ENCODE data around the gene PLEKHG7.

PLEKHG7 gene

DNA sequence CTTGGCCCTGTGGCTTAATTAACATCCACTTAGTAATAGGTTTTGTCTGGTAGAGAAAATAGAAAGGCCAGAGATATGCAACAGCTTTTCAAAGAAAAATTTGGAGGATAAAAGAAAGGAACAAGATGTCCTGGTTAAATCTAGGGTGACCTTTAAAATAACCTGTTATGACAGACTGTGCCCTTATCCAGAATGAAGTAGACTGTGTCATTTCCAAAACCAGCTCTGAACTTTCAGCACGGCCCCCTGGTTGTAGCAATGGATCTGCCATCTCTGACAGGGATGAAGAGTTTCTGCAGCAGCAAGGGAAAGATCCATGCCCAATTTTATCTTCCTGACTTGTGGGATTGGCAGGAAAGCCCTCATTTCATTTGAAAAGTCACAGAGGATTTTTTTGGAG is 5.1 kb downstream of the PLEKHG7 start:
- DNase-seq (ENCODE audit: low read depth in 2 of 2): no peak

DNA sequence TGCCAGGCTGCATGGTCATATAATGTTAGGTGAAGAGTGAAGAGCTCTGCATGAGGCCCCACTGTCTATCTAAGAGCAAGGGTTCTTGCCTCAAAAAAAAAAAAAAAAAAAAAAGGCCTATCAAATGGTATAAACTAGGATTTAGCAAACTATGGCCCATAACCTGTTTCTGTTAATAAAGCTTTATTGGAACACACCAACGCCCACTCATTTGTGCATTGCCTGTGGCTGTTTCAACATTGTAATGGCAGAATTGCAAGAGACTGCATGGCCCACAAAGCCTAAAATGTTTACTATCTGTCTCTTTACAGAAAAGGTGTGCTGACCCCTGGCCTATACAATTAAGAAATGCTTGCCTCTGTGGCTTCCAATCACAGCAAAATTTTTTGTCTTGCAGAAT is 12.8 kb downstream of the PLEKHG7 start:
- no peak for DNase-seq (ENCODE audit: low read depth in 2 of 2)

DNA sequence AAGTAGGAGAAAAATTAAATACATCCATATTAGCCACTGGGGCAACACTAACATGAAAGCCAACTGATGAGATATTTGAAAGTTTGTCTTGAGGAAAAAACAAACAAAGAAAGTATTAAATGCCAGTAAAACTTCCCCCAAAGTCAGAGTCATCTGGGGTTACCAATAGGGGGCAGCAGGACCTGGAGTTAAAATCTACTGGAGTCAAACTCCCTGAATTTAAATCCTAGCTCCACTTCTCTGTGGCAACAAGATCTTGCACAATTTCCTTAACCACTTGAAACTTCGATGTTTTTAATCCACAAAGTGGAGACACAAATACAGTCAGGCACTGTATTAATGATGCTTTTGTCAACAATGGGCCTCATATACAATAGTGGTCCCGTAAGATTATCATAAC is 14.4 kb downstream of the PLEKHG7 start:
- no peak for DNase-seq (ENCODE audit: low read depth in 2 of 2)

DNA sequence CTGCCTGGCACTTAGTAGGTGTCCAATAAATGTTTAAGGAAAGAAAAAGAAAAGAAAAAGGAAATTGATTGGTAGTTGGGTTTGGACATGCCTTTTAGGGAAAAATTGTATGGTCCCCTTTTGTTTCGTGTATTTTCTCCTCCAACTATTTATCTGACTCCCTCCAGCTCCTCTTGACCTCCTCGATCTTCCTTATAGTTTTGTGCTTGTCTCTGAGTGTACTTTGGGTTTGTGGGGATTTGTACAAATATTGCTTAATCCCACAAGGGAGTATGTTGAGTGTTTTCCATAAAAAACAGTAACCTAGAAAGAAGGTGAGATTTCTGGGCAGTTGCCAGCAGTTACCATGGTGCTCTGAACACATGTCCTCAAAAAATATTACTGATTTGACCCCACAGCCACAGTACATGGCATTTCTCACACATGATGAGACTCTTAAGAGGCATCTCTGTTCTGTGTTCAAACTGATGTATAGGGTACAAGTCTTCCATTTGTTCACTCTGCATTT is 15.7 kb downstream of the PLEKHG7 start:
- DNase-seq (ENCODE audit: low read depth in 2 of 2): no peak

DNA sequence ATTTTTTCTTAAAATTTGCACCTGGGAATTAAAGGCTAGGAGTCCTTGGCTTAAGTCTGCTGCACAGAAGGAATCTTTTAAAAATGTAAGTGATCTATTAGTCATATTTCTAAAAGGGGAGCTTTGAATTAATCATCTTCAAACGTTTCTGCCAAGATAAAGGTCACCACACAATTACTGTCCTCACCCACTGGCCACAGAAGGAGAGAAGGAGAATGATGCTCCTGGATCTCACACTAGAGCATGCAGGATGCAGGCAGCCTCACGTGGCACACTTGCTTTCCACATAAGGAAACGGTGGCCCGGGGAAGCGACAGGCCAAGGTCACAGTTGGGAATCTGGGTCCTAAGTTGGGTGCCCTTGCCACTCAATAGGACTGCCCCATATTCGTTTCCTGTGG is 16.9 kb downstream of the PLEKHG7 start:
- DNase-seq (ENCODE audit: low read depth in 2 of 2): no peak

DNA sequence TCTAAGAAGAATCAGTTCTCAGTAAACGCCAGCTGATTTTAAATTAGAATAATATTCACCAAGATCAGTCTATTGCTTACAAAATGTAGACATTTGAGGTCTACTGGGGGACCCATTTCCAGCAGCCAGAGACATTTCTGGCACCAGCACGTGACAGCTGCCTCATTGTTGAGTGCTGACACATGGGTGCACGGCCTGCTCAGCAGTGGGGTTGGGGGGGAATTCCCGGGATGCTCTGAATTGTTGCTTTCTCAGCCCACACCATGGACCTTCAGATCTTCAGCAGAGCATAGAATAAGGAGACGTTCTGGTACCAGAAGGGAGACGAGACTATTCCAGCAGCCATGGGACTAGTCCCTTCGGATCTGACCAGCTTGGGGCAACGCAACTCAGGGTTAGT is 18.3 kb downstream of the PLEKHG7 start:
- DNase-seq (ENCODE audit: low read depth in 2 of 2): no peak

DNA sequence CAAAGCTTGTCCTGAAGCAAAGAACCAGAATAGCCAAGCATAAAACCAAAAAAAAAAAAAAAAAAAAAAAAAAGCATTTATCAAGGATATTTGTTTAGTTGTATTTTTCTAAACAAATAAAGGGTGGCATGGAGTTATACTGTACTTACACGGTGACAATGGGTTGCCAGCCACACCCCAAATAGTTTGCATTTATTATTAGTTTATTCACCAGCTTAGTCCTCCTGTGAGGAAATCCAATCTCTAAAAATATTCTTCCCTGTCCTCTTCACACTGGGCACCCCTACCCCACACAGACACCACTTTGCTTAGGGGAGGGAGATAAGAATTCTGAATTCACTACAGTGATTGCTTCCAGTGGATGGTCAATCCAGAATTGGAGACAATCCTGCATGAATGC is 18.9 kb downstream of the PLEKHG7 start:
- DNase-seq (ENCODE audit: low read depth in 2 of 2): no peak

DNA sequence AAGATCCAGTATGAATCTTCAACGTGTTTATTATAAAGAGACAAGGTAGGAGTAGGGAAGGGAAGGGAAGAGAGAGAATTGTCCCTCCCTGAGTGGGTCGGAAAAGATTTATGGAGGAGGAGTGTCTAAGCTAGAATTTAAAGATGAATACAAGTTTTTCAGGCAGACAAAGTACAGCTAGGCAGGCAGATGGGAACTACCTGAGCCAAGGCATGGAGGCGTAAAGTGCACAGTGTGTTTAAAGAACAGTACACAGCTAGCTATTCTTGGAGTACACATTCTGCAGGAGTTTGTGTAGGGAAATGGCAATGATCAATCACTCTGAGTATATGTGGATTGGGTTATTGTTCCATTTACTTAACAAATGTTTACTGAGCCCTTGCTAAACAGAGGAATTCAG is 20.1 kb downstream of the PLEKHG7 start:
- DNase-seq (ENCODE audit: low read depth in 2 of 2): no peak

DNA sequence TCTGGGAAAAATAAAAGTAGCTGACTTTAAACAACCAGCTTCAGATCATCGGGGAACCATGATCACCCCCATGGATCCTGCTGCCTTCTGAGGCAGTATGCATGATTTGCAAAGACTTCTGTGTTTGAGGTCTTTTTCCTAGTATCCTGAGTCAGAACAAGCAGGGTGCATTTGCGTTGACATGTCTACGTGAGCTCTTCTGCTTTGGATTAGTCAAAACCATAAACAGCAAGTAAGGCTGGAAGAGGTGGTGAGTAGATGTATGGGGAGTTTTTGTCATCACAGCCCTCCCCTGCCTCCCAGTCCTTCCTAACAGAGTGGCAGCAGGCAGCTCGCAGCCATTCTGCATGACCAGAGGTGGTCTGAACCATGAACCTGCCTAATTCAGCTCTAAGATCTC is 24.1 kb downstream of the PLEKHG7 start:
- DNase-seq (ENCODE audit: low read depth in 2 of 2): no peak

DNA sequence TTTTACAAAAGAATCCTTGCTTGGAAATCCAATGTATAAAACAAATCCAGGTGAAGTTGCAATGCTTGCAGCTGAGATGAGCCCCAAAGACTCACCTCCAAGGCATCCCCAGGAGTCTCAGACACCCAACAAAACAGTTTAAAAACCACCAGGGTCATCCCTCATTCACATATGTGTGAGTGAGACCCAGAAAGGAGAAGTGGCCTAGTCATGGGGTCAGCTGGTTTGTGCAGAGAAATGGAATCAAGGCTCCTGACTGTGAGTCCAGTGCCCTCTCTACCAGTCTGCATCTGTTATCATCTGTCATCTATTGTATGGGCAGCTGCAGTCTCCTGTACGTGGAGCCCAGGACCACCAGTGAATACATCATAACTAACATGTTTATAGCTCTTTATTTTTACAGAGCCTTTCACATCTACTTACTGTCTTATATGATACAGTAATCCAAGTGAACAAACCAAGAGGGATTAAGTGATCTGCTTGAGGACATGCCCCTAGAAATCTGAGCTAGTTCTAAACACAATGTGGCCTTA is 27.1 kb downstream of the PLEKHG7 start:
- DNase-seq (ENCODE audit: low read depth in 2 of 2): no peak

DNA sequence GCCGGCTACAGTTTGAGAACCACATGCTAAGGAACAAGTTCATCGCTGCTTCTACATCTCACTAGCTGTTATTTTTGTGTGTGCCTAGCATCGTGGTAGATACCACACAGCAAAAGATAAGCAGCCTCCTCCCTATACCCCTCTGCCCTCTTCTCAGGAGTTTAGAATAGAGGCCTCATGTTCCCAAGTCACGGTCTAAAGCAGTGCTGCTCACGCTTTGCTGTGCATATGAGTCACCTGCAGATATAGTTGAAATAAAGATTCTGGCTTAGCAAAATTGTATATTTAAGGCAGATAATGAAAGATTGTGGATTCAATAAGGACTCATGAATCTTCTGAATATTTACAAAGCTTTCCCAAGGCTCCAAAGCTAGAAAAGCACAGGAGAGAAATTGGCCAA is 28.0 kb downstream of the PLEKHG7 start:
- no peak for DNase-seq (ENCODE audit: low read depth in 2 of 2)

DNA sequence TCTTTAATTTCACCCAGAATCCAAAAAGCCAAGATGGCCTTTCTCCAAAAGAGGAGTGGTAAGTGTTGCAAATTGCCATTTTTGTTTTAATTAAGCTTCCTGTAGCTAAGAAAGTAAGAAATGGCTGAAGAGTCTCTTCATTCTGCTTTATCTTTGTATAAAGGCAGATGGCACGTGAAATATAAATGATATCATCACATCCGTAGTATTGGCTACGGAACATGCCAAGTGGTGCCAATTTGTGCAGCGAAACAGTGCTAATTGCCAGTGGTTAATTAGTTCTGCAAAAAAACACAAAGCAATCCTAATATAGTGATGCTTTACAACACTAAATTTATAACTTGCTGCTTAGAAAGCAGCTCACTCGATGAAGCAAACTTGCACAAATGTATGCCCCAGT is 29.4 kb downstream of the PLEKHG7 start:
- DNase-seq (ENCODE audit: low read depth in 2 of 2): no peak

DNA sequence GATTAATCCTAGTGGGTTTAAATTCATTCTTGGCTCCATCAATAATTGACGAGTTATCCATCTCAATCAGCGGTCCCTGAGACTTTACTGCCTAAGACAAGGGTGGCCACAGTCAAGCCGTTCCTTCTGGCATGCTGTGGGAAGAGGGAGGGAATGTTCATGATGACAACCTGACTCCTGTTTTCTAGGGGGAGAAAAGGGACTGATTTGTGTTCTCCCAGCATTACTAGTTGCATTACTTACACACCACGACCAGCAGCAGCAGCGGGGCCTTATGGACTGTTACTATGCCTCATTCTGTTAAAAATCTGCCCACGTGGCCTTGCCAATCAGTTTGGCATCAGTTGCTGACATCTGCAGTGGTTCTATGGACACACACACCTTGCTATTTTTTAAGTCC is 29.9 kb downstream of the PLEKHG7 start:
- DNase-seq (ENCODE audit: low read depth in 2 of 2): no peak

DNA sequence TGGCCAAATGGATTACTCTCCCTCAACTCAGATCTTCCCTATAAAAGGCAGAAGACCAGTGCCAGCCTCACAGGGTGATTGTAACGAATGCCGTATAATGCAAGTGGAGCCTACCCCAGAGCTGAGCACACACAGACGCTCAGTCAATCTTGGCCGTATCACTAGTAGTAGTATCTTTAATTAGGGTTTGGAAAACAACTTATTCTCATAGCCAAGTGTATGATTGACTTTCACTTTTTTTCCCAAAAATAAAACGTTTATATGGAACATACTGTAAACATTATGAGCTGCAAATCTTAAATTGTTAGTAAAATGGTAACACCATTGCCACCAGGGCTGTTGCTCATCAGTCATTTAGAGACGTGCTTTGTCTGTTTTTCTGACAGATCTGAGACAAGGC is 30.4 kb downstream of the PLEKHG7 start:
- DNase-seq (ENCODE audit: low read depth in 2 of 2): no peak

DNA sequence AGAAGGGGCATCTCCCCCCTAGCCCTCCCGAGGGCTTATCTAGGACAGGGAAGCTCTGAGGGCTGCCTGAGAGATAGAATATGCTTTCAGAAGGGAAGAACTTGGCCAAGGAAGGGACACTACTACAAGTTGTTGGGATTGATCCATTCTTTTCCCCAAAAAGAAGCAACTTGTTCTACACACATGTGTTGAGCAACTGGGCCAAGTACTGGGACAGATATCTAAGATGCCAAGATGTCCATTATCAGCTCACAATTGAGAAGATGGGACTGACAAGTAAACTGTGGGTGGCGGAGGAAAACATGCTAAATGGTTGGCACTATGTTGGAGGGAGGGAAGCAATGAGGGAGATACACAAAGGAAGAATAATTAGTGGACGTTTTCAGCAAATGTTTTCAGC is 30.9 kb downstream of the PLEKHG7 start:
- no peak for DNase-seq (ENCODE audit: low read depth in 2 of 2)

DNA sequence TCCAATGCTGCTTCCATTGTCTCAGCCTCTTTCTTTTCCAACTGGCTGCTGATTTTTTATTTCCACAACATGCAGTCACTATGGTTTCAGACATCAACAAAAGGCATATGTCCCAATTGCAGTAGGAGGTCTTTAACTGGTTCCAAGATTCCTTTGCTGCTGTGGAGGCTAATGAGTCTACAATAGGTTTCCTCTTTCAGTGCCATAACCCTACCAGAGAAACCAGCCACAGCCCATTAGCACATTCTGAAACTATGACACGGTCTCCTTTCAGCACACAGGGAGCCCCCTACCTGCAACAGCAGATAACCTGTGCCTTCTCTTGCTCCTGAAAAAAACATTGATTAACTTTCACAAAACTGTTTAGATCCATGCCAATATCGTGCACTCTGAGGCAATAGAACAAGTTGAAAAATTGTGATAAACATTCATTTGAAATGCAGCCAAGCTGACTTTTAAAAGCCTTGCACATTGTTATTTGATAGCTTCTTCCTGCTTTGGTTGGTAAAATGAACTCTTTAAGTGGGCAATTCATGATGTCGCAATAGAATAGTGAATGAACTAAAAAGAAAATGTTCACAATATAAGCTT is 32.4 kb downstream of the PLEKHG7 start:
- DNase-seq (ENCODE audit: low read depth in 2 of 2): no peak

DNA sequence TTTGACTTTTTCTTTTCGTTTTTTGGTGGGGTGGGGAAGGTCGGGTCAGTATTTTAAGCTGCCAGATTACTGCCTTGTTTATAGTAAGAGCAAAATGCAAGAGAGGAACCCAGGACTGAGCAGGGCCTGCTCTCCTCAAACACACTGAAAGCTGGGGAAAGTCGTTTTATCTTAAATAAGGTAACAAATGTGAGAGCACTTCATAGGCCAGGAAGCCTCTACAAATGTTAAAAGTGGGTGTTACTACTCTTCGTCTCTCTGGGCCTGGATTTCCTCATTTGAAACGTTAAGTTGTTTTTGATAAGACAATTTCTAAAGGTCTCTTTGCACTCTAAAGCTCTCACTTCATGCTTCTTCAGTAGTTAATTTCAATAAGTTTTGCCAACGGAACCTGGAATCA is 33.8 kb downstream of the PLEKHG7 start:
- DNase-seq (ENCODE audit: low read depth in 2 of 2): no peak

DNA sequence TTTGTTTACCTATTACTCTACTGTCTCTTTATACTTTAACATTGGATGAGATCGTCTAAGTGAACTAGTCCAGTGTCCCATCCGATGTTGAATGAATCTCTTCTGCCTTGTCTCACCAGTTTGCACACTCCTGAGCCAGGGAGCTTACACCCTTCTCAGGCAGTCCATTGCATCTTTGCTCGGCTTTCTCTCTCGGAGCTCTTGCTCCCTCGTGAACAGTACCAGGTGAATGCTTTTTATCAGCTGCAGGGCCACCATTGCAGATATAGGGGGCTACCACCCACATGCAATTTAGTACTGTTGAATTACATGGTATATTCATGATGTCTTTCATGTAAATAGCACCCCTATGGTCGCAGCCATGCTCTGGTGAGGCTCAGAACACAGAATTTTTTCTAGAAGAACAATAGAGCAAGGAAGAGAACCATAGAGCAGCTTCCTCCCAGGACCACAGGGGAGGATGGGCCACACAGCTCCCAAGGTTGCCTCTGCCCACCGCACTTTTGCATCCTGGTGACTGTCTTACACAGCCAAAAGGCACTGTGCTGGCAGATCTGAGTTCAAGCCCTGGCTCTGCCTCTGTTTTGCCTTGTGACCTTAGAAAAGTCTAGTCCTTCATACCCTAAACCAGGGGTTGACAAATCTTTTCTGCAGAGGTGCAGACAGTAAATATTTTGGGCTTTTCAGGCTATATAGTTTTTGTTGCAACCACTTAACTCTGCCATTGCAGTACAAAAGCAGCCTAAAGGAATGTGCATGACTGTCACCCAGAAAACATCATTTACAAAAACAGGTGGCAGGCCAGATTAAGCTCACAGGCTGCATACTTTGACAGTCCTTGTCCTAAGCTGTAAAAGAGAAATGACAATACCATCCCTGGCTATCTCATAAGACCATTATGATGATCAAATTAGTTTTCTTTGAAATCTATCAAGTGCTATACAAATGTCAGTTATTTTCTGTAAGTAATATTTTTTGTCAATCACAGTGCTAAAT is 35.4 kb downstream of the PLEKHG7 start:
- DNase-seq (ENCODE audit: low read depth in 2 of 2): no peak

DNA sequence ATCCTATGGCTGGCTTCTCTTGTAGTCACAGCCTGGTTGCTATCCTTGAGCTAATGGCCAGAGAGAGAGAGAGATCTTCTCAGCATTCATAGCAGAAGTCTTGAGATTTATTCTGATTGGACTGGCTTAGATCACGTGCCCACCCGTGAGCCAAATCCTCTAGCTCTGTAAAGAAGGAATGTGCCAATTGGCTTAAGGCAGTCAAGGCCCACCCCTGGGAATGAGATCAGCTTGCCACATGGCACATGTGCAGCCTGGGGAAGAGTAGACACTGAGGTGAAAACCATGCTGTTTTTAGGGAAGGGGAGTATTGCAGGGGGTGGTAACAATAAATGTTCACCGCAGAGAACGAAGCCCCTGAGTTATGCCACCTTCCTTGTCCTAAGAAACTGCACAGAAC is 36.3 kb downstream of the PLEKHG7 start:
- DNase-seq (ENCODE audit: low read depth in 2 of 2): no peak

DNA sequence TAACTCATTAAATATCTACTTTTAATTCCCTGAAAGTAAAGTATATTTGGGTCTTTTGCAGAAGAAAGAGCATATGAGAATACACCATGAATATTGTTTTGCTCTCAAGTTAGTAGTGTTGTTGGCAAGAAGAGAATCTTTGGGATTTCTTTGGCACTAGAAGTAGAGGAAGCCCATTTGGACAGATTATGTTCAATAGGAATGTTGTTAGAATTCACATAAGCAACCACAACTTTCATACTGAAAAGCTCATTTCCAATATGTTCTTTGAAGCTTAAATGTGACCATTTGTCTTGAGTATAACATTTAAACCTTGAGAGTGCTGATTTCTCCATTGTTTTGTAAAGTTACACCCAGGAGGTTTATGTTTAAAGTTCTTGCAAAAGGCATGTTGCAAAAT is 37.6 kb downstream of the PLEKHG7 start:
- no peak for DNase-seq (ENCODE audit: low read depth in 2 of 2)

DNA sequence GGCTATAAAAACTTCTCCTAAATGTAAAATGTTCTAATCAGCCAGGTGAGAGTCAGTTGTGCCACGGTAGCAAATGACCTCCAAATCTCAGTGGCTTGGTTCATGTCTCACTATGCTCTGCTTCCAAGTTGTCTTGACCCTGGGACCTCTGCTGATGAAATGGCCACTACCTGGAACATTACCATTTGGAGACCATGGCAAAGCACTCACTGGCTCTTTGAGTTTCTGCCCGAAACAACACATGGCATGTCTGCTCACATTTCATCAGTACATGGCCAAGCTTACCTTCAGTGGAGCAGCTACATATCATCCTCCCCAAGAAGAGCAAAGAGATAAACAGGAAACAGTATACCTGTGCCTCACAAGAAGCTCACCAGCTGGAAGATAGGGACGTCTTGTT is 40.2 kb downstream of the PLEKHG7 start:
- no peak for DNase-seq (ENCODE audit: low read depth in 2 of 2)

DNA sequence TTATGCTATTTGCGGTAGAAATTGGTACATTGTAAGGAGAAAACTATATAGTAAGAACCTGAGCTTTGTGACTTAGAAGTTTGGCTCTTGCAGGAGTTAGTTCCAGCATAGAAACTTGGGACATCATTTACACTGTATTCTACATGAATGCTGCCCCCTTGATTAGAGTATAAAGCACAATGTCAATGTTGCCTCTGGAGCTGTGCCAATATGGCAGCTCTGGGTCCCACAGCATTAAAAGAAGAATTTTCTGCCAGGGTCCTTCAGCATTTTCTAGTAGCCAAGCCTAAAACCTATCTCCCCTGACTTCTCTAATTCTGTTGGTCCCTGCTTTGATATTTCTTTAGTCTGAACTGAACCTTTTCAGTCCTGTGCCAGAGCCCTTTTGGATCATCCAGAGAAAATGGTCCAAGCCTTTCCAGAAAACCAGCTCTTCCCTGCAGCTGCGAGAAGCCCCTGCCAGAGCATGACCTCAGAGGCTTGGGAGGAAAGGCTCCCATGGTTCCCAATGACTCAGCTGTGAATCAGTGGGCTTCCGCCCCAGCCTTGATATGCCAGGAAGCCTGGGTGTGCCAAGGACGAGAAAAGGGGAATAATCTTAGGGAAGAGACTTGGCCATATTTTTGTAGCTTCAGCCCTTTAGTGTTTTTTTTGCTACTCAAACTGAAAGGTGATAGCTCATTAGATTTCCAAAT is 43.2 kb downstream of the PLEKHG7 start:
- no peak for DNase-seq (ENCODE audit: low read depth in 2 of 2)
